OCI-LY1 (cell line): ENCODE results near the gene NECTIN4.

Experiments
- H2AFZ ChIP-seq: fragments of 200-600 bp; sonication (generic), shearing (Covaris generic); 2 replicates; pipeline ENCODE4 v1.6.0; 2014; ENCODE audit warnings: antibody characterized with exemption, mild to moderate bottlenecking, low read length
- H3F3A ChIP-seq: fragments of 200-600 bp; sonication (generic), shearing (Covaris generic); 2 replicates; pipeline ENCODE4 v1.6.0; 2014; ENCODE audit warnings: mild to moderate bottlenecking, antibody characterized with exemption, low read length, moderate library complexity; ENCODE audit not compliant: insufficient read depth
- H3K27ac ChIP-seq: fragments of 200-600 bp; sonication (generic); 2 replicates; pipeline ENCODE4 v1.5.1; 2014; ENCODE audit warnings: low read length, mixed run types, mild to moderate bottlenecking, low read depth; ENCODE audit not compliant: poor library complexity, severe bottlenecking
- H3K27me3 ChIP-seq: fragments of 200-600 bp; sonication (generic); 2 replicates; pipeline ENCODE4 v1.6.0; 2014; ENCODE audit warnings: antibody characterized with exemption, mild to moderate bottlenecking, low read length, moderate library complexity; ENCODE audit not compliant: insufficient read depth
- H3K36me3 ChIP-seq: fragments of 200-600 bp; sonication (generic); 2 replicates; pipeline ENCODE4 v1.6.1; 2014; ENCODE audit warnings: mild to moderate bottlenecking, antibody characterized with exemption, low read length, moderate library complexity, mixed read lengths; ENCODE audit not compliant: insufficient read depth
- H3K4me1 ChIP-seq: fragments of 200-600 bp; sonication (generic); 2 replicates; pipeline ENCODE4 v1.5.1; 2014; ENCODE audit warnings: mild to moderate bottlenecking, low read length, moderate library complexity; ENCODE audit not compliant: insufficient read depth, severe bottlenecking
- H3K4me2 ChIP-seq: fragments of 200-600 bp; sonication (generic), shearing (Covaris generic); 2 replicates; pipeline ENCODE4 v1.6.1; 2014; ENCODE audit warnings: low read length
- H3K4me3 ChIP-seq: fragments of 200-600 bp; sonication (generic); 2 replicates; pipeline ENCODE4 v1.5.1; 2014; ENCODE audit warnings: low read length, low read depth, mild to moderate bottlenecking, mixed read lengths; ENCODE audit not compliant: poor library complexity, severe bottlenecking
- H3K79me2 ChIP-seq: fragments of 200-600 bp; shearing (Covaris generic); 2 replicates; pipeline ENCODE4 v1.6.1; 2016; ENCODE audit warnings: mixed run types, low read length, mixed read lengths; ENCODE audit not compliant: insufficient read depth
- H3K9ac ChIP-seq: fragments of 200-600 bp; sonication (generic), shearing (Covaris generic); 2 replicates; pipeline ENCODE4 v1.6.1; 2014; ENCODE audit warnings: mild to moderate bottlenecking, low read length, mixed read lengths
- H3K9me2 ChIP-seq: fragments of 200-600 bp; sonication (generic), shearing (Covaris generic); 2 replicates; pipeline ENCODE4 v1.6.1; 2014; ENCODE audit warnings: low read depth, mild to moderate bottlenecking, low read length, mixed read lengths
- H3K9me3 ChIP-seq: fragments of 200-600 bp; shearing (Covaris generic); 2 replicates; pipeline ENCODE4 v1.6.1; 2014; ENCODE audit warnings: low read length, mixed read lengths
- H4K20me1 ChIP-seq: fragments of 200-600 bp; sonication (generic), shearing (Covaris generic); 2 replicates; pipeline ENCODE4 v1.6.0; 2016; ENCODE audit warnings: mild to moderate bottlenecking, low read length; ENCODE audit not compliant: insufficient read depth
- EZH2 ChIP-seq: fragments of 200-600 bp; sonication (generic), shearing (Covaris generic); IDR thresholded peaks from 2 replicates; pipeline ENCODE4 v1.8.0; 2017; ENCODE audit warnings: borderline replicate concordance, mixed run types, mild to moderate bottlenecking, antibody characterized with exemption, low read length, moderate library complexity, mixed read lengths
- TF ChIP-seq, protein P1 (sequence below): fragments of 200-600 bp; sonication (generic), shearing (Covaris generic); IDR thresholded peaks from 2 replicates; pipeline ENCODE4 v1.5.1; 2017; ENCODE audit warnings: mild to moderate bottlenecking, antibody characterized with exemption, low read length, moderate library complexity, mixed read lengths

Gene NECTIN4

DNA sequence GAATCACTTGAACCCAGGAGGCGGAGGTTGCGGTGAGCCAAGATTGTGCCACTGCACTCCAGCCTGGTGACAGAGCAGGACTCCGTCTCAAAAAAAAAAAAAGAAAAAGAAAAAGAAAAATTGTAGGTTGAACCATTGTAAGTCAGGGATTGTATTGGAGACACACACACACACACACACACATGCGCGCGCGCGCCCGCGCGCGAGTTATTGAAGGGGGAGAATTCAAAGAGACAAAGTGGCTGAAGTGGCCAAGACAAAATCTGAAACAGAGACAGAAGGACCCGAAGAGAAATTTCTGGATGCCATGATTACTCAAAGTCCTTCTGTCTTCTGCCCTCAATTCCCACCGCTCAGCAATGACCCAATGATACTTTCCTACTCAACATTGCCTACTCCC, 5.1 kb upstream of the NECTIN4 start:
- Histone ChIP-seq H3K4me1 (peaks cover 16% of the 10 kb centered on the region), H3K4me2 (no peak overlapping the region), H3K79me2 (no peaks in the 10 kb centered on the region), H4K20me1 (no peaks in the 10 kb centered on the region), H3K27ac (no peak overlapping the region), H3K36me3 (peaks cover 6% of the 10 kb centered on the region), H3F3A (no peaks in the 10 kb centered on the region), H2AFZ (no peak overlapping the region), H3K9me2 (no peaks in the 10 kb centered on the region), H3K27me3 (no peaks in the 10 kb centered on the region; the same call in 1 of the 2 replicates), H3K9ac (no peak overlapping the region), H3K9me3 (no peaks in the 10 kb centered on the region), H3K4me3 (no peak overlapping the region)
- no peak for TF ChIP-seq EZH2
- TF ChIP-seq, protein P1, sequence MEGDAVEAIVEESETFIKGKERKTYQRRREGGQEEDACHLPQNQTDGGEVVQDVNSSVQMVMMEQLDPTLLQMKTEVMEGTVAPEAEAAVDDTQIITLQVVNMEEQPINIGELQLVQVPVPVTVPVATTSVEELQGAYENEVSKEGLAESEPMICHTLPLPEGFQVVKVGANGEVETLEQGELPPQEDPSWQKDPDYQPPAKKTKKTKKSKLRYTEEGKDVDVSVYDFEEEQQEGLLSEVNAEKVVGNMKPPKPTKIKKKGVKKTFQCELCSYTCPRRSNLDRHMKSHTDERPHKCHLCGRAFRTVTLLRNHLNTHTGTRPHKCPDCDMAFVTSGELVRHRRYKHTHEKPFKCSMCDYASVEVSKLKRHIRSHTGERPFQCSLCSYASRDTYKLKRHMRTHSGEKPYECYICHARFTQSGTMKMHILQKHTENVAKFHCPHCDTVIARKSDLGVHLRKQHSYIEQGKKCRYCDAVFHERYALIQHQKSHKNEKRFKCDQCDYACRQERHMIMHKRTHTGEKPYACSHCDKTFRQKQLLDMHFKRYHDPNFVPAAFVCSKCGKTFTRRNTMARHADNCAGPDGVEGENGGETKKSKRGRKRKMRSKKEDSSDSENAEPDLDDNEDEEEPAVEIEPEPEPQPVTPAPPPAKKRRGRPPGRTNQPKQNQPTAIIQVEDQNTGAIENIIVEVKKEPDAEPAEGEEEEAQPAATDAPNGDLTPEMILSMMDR: no peak

- Histone ChIP-seq H3K9ac (no peak overlapping the region), H4K20me1 (no peaks in the 10 kb centered on the region), H3K4me2 (no peak overlapping the region)
Measured at GRCh38 chr1:161092621-161093028, 3.3 kb upstream of the NECTIN4 start.

DNA sequence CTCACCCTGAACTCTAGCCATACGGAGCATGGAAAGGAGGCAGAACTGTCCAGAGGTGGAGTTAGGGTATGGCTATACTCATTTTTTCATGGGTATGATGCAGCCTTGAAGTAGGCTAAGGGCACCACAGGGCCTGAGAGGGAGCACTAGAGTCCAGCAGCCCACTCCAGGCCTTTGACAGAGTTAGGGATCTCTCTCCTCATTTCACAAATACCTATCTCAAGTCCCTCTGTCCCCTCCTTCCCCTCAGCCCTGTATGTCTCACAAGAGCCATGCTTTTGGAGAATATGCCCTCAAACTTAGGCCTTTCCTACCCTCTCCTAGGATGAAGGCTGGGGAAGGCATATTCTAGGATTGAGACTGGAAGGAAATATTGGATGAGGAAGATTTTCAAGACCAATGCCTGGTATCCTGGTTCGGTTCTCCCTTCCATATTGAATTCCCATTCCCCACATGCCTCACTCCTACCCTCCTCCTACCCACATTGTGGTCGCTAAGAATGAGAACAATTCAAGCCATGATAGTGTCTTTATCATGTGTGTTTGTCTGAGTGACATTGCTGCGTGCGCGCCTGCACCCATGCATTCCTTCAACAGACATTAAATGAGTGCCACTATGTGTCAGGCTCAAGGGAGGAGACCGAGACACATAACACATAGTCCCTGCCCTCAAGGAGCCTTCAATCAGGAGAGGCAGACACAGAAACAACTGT, 2.6 kb upstream of the NECTIN4 start:
- Histone ChIP-seq H3K9me3 (no peaks in the 10 kb centered on the region), H2AFZ (no peak overlapping the region), H3K4me3 (no peak overlapping the region), H3K4me1 (no peaks in the 10 kb centered on the region), H3K36me3 (no peaks in the 10 kb centered on the region), H3K9ac (no peak overlapping the region), H4K20me1 (no peaks in the 10 kb centered on the region), H3K79me2 (no peaks in the 10 kb centered on the region), H3K27ac (no peak overlapping the region), H3K4me2 (no peak overlapping the region), H3F3A (no peaks in the 10 kb centered on the region), H3K9me2 (no peaks in the 10 kb centered on the region), H3K27me3 (no peaks in the 10 kb centered on the region; the same call in 1 of the 2 replicates)
- no peak for TF ChIP-seq EZH2
- TF ChIP-seq, protein P1: no peak

More at GRCh38 chr1:161092621-161093028, 3.3 kb upstream of the NECTIN4 start:
- Histone ChIP-seq H2AFZ (no peak overlapping the region), H3K79me2 (no peaks in the 10 kb centered on the region), H3F3A (no peaks in the 10 kb centered on the region), H3K9me2 (no peaks in the 10 kb centered on the region), H3K27me3 (no peaks in the 10 kb centered on the region; the same call in 1 of the 2 replicates), H3K9me3 (no peaks in the 10 kb centered on the region), H3K4me1 (peaks cover under 1% of the 10 kb centered on the region), H3K27ac (no peak overlapping the region), H3K36me3 (no peaks in the 10 kb centered on the region), H3K4me3 (no peak overlapping the region)
- TF ChIP-seq, protein P1: no peak
- TF ChIP-seq EZH2: no peak
